NCI-H345 treated with DMSO at 0.1 percent for 48 hours (cell line): Measurements from ENCODE around the gene CCDC144A.
"Not testable (repeated sequence)": the region's sequence is repeated elsewhere in the genome, so short reads cannot be mapped to it uniquely, and the experiment has no call there.

ENCODE experiments used
- DNase-seq: peaks from one replicate; lab custom pipeline; 2025; ENCODE audit not compliant: unreplicated experiment; lab: John Stamatoyannopoulos, UW

Gene CCDC144A

GRCh38 chr17:16751924-16752287 lies 61.9 kb downstream of the CCDC144A start:
- not testable (repeated sequence) for DNase-seq

- not testable (repeated sequence) for DNase-seq
These were observed 67.5 kb downstream of the CCDC144A start for GRCh38 chr17:16757520-16757919.

GRCh38 chr17:16758177-16758576 lies 68.1 kb downstream of the CCDC144A start:
- DNase-seq = not testable (repeated sequence)

- DNase-seq = not testable (repeated sequence)
These were observed 78.5 kb downstream of the CCDC144A start for GRCh38 chr17:16768290-16769175.

DNA sequence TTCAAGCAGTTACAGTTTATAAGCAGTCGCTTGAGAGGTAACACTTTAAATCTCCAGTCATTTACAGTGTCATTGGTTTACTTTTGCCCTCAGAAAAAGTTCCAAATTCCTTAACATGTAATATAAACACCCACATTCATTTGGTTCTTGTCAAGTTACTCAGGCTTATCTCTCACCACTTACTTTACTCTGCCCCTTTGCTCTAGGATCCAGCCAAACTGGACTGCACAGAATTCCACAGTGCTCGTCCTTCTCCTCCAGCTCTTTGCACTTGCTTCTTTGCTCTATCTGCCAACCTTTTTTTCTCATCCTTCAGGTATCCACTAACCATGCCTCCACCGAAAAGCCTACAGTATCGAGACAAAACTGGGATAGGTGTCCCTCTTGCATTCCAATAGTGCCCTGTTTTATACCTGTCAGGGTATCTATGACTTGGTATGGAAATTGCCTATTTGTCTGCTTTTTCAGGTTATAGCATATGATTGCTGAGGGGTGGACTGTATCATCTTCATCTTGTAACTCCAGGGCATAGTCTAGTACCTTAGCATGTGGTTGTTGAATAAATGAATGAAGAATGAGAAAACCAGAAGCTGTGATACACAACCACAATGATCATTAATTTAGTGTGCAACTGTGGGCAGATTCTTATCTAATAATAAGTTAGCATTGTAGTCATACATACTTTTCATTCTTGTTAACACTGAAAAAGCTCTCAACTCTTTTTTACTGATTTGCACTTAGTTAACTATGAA lies 82.5 kb downstream of the CCDC144A start:
- DNase-seq = not testable (repeated sequence)

- not testable (repeated sequence) for DNase-seq
These were observed 83.1 kb downstream of the CCDC144A start for GRCh38 chr17:16773146-16773522.

DNA sequence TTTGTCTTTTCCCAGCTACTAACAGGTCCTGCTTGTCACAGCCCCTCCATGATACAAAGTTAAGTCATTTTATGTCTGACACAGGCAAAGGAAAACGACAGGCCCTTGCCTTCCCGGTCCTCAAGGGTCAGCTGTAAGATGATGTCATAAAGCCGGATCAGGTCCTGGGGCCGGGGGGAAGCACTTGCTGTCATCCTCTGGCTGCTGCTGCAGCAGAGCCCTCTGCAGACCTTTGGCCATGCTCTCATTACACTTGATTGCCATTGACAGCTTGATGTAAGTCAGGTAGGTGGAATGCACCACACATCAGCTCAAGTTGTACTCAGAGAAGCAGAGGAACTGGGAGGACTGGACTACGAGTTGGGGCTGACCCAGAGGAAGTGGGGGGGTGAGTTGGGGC lies 97.8 kb downstream of the CCDC144A start:
- DNase-seq = not testable (repeated sequence)

DNA sequence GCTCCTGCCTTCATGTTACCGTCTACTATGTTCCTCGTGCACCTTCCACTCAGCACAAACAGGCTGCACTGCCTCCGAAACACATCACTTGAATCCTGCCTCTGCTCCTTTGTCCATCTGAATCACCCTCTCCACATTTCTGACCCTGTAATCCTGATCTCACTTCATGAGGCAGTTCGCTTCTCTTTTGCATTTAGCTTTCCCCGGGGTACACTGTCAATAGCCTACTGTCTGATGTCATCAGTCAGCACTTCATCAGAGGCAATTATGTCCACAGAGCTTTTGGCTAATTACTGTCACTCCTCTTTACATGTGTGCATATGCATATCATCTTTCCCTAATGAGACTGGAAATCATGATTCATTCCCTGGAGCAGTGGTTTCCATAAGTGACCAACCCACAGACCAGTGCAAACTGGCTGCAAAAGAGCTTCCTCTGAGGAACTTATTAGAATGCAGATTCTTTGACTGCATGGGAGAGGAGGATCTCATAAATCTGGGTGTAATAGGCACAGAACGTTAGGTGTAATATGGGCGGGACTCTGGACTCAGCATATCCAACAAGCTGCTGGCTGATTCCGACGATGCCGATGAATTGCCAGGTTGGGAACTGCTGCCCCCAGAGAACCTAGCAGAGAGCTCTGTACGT lies 99.0 kb downstream of the CCDC144A start:
- not testable (repeated sequence) for DNase-seq

DNA sequence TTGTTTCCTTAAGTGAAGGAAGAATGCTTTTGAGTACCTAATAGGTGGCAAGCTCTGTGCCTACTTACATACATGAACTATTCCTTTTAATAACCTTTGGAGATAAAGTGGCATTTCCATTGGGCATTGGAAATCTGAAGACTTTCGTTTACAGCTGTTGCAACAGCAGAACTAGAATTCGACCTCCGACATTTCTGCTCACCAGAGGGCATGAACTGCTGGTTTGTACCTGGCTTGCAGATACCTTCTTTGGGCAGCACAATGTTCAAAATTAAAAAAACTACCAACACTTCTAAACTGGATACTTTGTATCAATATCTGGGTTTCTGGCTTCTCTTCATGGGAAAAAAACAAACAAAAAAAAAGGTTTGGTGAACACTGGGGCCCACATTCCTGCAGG lies 99.6 kb downstream of the CCDC144A start:
- not testable (repeated sequence) for DNase-seq

- not testable (repeated sequence) for DNase-seq
These were observed 100.4 kb downstream of the CCDC144A start for GRCh38 chr17:16790313-16790871.

- not testable (repeated sequence) for DNase-seq
These were observed 104.2 kb downstream of the CCDC144A start for GRCh38 chr17:16794215-16794614.

- DNase-seq = not testable (repeated sequence)
These were observed 105.9 kb downstream of the CCDC144A start for GRCh38 chr17:16795894-16796293.

- not testable (repeated sequence) for DNase-seq
These were observed 114.8 kb downstream of the CCDC144A start for GRCh38 chr17:16804851-16805250.

GRCh38 chr17:16806599-16806998 lies 116.6 kb downstream of the CCDC144A start:
- not testable (repeated sequence) for DNase-seq

DNA sequence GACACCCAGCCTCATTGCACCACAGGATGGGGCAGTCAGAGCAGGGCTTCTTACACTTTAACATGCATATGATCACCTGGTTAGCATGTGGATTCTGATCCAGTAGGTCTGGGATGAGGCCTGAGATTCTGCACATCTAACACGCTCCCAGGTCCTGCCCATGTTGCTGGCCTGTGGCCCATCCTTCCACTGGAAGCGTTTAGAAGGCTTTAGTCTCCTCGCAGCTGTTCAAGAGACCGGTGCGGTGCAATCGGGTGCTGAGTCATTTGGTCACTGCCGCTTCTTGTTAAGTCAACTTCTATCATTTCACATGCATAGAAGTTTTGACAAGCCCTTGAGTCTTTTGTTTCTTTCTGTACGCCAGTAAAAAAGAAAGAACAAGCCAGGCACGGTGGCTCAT lies 117.6 kb downstream of the CCDC144A start:
- not testable (repeated sequence) for DNase-seq

GRCh38 chr17:16810236-16810635 lies 120.2 kb downstream of the CCDC144A start:
- not testable (repeated sequence) for DNase-seq

GRCh38 chr17:16812126-16812525 lies 122.1 kb downstream of the CCDC144A start:
- DNase-seq = not testable (repeated sequence)

DNA sequence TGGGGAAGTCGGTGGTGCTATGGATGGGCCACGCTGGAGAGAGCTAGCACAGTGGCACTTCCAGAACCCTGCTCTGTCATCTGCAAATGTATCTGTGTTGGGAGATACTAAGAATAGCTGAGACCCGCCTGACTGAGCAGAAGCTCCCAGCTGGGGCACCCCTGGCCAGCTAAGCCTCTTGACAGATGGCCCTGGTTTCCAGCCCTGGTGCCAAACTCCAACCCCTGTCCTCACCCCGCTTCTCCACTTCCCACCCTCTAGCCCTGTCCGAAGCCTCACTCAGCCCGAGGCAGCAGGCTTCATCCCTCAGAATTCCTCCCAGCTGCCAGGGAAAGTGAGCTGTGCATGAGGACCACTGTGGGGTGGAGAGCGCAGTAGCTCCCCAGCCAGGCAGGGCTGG lies 124.4 kb downstream of the CCDC144A start:
- no peak for DNase-seq

DNA sequence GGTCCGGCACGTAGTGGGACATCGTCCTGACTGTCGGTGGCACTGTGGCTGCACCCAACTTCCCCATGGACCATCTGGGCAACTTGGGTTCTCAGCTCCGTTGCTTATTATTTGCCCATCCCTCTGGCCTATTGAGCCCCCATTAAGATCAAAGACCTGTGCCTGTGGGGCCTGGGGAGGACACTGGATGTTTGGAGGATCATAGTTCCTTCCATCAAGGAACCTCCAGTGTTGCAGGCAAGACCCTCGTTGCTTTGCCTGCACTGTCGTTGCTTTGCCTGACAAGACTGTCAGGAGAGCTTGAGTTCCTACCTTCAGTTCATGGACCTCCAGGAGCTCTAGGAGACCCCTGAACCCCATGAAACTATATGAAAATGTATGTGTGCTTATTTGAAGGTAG lies 127.2 kb downstream of the CCDC144A start:
- DNase-seq = no peak

- DNase-seq = not testable (repeated sequence)
These were observed 127.9 kb downstream of the CCDC144A start for GRCh38 chr17:16817940-16818339.

DNA sequence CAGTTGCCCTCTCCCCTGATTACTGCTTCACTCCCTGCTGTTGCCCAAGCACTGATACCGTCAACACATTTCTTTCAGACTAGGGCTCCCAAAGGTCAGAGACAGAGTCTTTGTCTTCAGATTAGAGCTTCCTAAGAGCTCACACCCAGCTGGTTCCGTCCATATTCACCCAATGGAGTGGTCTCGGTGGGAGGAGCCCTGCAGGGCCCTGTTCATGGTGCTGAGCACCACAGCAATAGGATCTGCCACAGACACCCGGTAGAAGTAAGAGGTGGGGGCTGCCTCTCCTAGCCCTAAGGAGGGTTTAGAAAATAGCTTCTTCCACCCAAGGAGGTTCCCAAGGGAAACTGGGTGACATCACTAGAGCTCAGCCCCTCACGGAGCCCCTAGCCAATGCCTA lies 128.3 kb downstream of the CCDC144A start:
- DNase-seq = no peak
